SK-N-SH treated with all-trans-retinoic acid at 6 μM for 48 hours (cell line): Measurements from ENCODE around the gene CIB1.

Experiments
- ARNTL ChIP-seq: fragments of 450-650 bp; formaldehyde crosslinking; IDR thresholded peaks from 2 replicates; pipeline ENCODE4 v1.5.0; 2020; ENCODE audit warnings: low read depth, mild to moderate bottlenecking, moderate library complexity, borderline replicate concordance
- CSDC2 ChIP-seq: fragments of 250-450 bp; sonication (Bioruptor Pico); IDR thresholded peaks from 2 replicates; pipeline ENCODE4 v1.5.0; 2020; ENCODE audit warnings: mild to moderate bottlenecking, moderate library complexity
- OSR1 ChIP-seq: fragments of 250-450 bp; sonication (Bioruptor Pico); IDR thresholded peaks from 2 replicates; pipeline ENCODE4 v1.8.0; 2022; ENCODE audit warnings: moderate library complexity, mild to moderate bottlenecking, inconsistent platforms
- SNAI2 ChIP-seq: fragments of 250-450 bp; sonication (Bioruptor Pico); IDR thresholded peaks from 2 replicates; pipeline ENCODE4 v1.5.0; 2020; ENCODE audit warnings: mild to moderate bottlenecking, moderate library complexity
- ZC3H10 ChIP-seq: fragments of 250-450 bp; sonication (Bioruptor Pico); IDR thresholded peaks from 2 replicates; pipeline ENCODE4 v1.5.1; 2021; ENCODE audit warnings: mild to moderate bottlenecking, moderate library complexity
- ZNF70 ChIP-seq: fragments of 450-650 bp; formaldehyde crosslinking; IDR thresholded peaks from 2 replicates; pipeline ENCODE4 v1.5.0; 2020; ENCODE audit warnings: mild to moderate bottlenecking, moderate library complexity
- TF ChIP-seq, protein P1 (sequence below): fragments of 250-450 bp; sonication (Bioruptor Pico); IDR thresholded peaks from 2 replicates; pipeline ENCODE4 v1.5.0; 2020; ENCODE audit warnings: mild to moderate bottlenecking, moderate library complexity

DNA sequence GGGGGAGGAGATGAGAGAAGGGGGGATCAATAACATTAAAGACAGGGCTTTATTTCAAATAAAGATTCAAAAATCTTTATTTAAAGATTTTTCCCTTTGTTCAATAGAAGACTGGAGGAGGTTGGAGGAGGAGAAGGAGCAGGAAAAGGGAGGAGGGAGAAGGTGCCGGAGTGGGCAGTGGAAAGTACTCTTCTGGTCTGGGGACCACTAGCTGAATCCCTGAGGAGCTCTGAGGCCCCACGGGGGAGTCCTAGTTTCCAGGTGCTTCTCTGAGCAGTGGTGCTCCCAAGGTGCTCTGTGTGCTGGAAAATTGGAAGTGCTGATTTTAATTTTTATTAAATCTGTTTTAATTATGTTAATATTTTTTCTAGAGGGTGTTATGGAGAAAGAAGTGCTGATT lies 52.0 kb downstream of the CIB1 start:
- TF ChIP-seq ZC3H10: no peak
- no peak for TF ChIP-seq OSR1 (CRISPR knock-in tag)
- TF ChIP-seq ZNF70 (CRISPR knock-in tag): no peak
- TF ChIP-seq, protein P1, sequence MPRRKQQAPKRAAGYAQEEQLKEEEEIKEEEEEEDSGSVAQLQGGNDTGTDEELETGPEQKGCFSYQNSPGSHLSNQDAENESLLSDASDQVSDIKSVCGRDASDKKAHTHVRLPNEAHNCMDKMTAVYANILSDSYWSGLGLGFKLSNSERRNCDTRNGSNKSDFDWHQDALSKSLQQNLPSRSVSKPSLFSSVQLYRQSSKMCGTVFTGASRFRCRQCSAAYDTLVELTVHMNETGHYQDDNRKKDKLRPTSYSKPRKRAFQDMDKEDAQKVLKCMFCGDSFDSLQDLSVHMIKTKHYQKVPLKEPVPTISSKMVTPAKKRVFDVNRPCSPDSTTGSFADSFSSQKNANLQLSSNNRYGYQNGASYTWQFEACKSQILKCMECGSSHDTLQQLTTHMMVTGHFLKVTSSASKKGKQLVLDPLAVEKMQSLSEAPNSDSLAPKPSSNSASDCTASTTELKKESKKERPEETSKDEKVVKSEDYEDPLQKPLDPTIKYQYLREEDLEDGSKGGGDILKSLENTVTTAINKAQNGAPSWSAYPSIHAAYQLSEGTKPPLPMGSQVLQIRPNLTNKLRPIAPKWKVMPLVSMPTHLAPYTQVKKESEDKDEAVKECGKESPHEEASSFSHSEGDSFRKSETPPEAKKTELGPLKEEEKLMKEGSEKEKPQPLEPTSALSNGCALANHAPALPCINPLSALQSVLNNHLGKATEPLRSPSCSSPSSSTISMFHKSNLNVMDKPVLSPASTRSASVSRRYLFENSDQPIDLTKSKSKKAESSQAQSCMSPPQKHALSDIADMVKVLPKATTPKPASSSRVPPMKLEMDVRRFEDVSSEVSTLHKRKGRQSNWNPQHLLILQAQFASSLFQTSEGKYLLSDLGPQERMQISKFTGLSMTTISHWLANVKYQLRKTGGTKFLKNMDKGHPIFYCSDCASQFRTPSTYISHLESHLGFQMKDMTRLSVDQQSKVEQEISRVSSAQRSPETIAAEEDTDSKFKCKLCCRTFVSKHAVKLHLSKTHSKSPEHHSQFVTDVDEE (CRISPR knock-in tag): no peak
- no peak for TF ChIP-seq ARNTL (CRISPR knock-in tag)
- no peak for TF ChIP-seq SNAI2
- no peak for TF ChIP-seq CSDC2 (CRISPR knock-in tag)
